ENCODE measurements around the gene ZNF683.

DNA sequence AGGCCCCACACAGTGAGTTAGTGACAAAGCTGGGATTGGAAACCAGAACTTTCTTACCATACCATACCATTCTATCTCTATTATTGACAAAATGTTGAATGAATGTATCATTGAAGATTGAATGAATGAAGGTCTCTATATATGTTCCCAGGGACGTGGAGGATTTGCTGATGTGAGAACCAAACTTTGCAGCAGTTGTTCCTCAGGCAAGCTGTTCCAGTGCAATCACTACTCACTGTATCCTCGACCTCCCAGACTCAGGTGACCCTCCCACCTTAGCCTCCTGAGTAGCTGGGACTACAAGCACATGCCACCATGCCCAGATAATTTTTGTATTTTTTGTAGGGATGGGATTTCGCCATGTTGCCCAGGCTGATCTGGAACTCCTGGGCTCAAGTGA lies 26.5 kb upstream of the ZNF683 start:
- TF ChIP-seq, protein P1, sequence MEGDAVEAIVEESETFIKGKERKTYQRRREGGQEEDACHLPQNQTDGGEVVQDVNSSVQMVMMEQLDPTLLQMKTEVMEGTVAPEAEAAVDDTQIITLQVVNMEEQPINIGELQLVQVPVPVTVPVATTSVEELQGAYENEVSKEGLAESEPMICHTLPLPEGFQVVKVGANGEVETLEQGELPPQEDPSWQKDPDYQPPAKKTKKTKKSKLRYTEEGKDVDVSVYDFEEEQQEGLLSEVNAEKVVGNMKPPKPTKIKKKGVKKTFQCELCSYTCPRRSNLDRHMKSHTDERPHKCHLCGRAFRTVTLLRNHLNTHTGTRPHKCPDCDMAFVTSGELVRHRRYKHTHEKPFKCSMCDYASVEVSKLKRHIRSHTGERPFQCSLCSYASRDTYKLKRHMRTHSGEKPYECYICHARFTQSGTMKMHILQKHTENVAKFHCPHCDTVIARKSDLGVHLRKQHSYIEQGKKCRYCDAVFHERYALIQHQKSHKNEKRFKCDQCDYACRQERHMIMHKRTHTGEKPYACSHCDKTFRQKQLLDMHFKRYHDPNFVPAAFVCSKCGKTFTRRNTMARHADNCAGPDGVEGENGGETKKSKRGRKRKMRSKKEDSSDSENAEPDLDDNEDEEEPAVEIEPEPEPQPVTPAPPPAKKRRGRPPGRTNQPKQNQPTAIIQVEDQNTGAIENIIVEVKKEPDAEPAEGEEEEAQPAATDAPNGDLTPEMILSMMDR (IDR thresholded peaks at IDR 0.05): no peak
- no peak for TF ChIP-seq POLR2A (IDR thresholded peaks at IDR 0.05)

Measured in body of pancreas (tissue), 4 donors.